Mesendoderm (in vitro differentiated cells): ENCODE measurements around the gene UBA7.
A peak's percentile ranks its signal among the peaks of the same experiment; 100 is the strongest.

Source experiments
- DNase-seq: peaks from one replicate; pipeline ENCODE4 v3.0.0; 2013
- H2AK5ac ChIP-seq: 2 replicates; pipeline ENCODE4 v1.6.1; 2013; ENCODE audit warnings: low read length, inconsistent platforms
- H2BK120ac ChIP-seq: 2 replicates; pipeline ENCODE4 v1.6.1; 2013; ENCODE audit warnings: low read depth, mild to moderate bottlenecking, low read length, moderate library complexity, mixed read lengths
- H2BK15ac ChIP-seq: replicated peaks from 2 replicates; pipeline ENCODE4 v1.6.1; 2013; ENCODE audit warnings: low read depth, mild to moderate bottlenecking, moderate library complexity
- H2BK5ac ChIP-seq: 2 replicates; pipeline ENCODE4 v1.6.1; 2013; ENCODE audit warnings: low read length, inconsistent platforms
- H3K18ac ChIP-seq: 2 replicates; pipeline ENCODE4 v1.6.1; 2013; ENCODE audit warnings: mild to moderate bottlenecking, low read length, mixed read lengths
- H3K23ac ChIP-seq: one replicate; pipeline ENCODE4 v1.6.1; 2013; ENCODE audit warnings: low read length
- H3K27ac ChIP-seq: 2 replicates; pipeline ENCODE4 v1.5.1; 2013; ENCODE audit warnings: low read depth, mild to moderate bottlenecking, inconsistent platforms, low read length, moderate library complexity
- H3K27me3 ChIP-seq: 2 replicates; pipeline ENCODE4 v1.6.1; 2013; ENCODE audit warnings: low read length, control low read depth, mild to moderate bottlenecking, inconsistent platforms; ENCODE audit not compliant: insufficient read depth, poor library complexity
- H3K36me3 ChIP-seq: 2 replicates; pipeline ENCODE4 v1.6.1; 2013; ENCODE audit warnings: low read length, inconsistent platforms; ENCODE audit not compliant: control insufficient read depth, insufficient read depth
- H3K4ac ChIP-seq: one replicate; pipeline ENCODE4 v1.6.1; 2013; ENCODE audit warnings: low read depth, mild to moderate bottlenecking, low read length, moderate library complexity
- H3K4me1 ChIP-seq: 2 replicates; pipeline ENCODE4 v1.6.1; 2013; ENCODE audit warnings: low read depth, low read length, inconsistent platforms; ENCODE audit not compliant: control insufficient read depth
- H3K4me2 ChIP-seq: 2 replicates; pipeline ENCODE4 v1.6.1; 2013; ENCODE audit warnings: low read length
- H3K4me3 ChIP-seq: 2 replicates; pipeline ENCODE4 v1.5.1; 2013; ENCODE audit warnings: mild to moderate bottlenecking, low read length
- H3K56ac ChIP-seq: one replicate; pipeline ENCODE4 v1.6.1; 2013; ENCODE audit warnings: low read length
- H3K79me1 ChIP-seq: 2 replicates; pipeline ENCODE4 v1.6.1; 2013; ENCODE audit warnings: low read length, inconsistent platforms
- H3K79me2 ChIP-seq: 2 replicates; pipeline ENCODE4 v1.6.1; 2013; ENCODE audit warnings: mild to moderate bottlenecking, low read length; ENCODE audit not compliant: control insufficient read depth, insufficient read depth
- H3K9ac ChIP-seq: 2 replicates; pipeline ENCODE4 v1.6.1; 2013; ENCODE audit warnings: low read length, inconsistent platforms
- H4K5ac ChIP-seq: one replicate; pipeline ENCODE4 v1.6.1; 2013; ENCODE audit warnings: low read length
- H4K8ac ChIP-seq: one replicate; pipeline ENCODE4 v1.6.1; 2013; ENCODE audit warnings: low read depth, mild to moderate bottlenecking, control low read depth, low read length, moderate library complexity
- WGBS: extraction: QIAGEN DNeasy Blood & Tissue Kit; methylation state at CpG from one replicate; pipeline ENCODE4 v1.1.7; 2013; ENCODE audit warnings: low lambda C conversion rate, missing lambda C conversion rate; ENCODE audit not compliant: insufficient coverage; ENCODE audit errors: extremely low coverage; 5-methylcytosine and 5-hydroxymethylcytosine counted together

Gene UBA7

GRCh38 chr3:49807431-49808114 lies 6.2 kb downstream of the UBA7 start:
- no peaks in the 10 kb centered on the region for H3K79me1 ChIP-seq
- H3K18ac ChIP-seq = no peak overlapping the region
- DNase-seq = no peak
- no peak overlapping the region for H3K27ac ChIP-seq
- H4K5ac ChIP-seq = no peak overlapping the region
- no peaks in the 10 kb centered on the region for H3K27me3 ChIP-seq
- H3K4me2 ChIP-seq = no peak overlapping the region
- no peak overlapping the region for H2BK5ac ChIP-seq
- no peak overlapping the region for H3K4me3 ChIP-seq
- no peak overlapping the region for H3K9ac ChIP-seq
- H3K4ac ChIP-seq = no peak overlapping the region
- H3K79me2 ChIP-seq = no peaks in the 10 kb centered on the region
- no CpG with 5 or more reads among the region's 13 CpGs for WGBS
- H3K36me3 ChIP-seq = no peaks in the 10 kb centered on the region
- H2BK15ac ChIP-seq = no peak overlapping the region
- H4K8ac ChIP-seq = no peak overlapping the region
- no peak overlapping the region for H2BK120ac ChIP-seq
- H2AK5ac ChIP-seq = no peak overlapping the region
- no peak overlapping the region for H3K23ac ChIP-seq
- H3K4me1 ChIP-seq = peaks cover 8% of the 10 kb centered on the region
- no peak overlapping the region for H3K56ac ChIP-seq

GRCh38 chr3:49806850-49807249 lies 6.9 kb downstream of the UBA7 start:
- Histone ChIP-seq H4K5ac (no peak overlapping the region), H3K4me2 (no peak overlapping the region), H3K79me1 (no peaks in the 10 kb centered on the region), H4K8ac (no peak overlapping the region), H3K4ac (no peak overlapping the region), H3K79me2 (no peaks in the 10 kb centered on the region), H3K4me3 (no peak overlapping the region), H3K27ac (no peak overlapping the region), H3K18ac (no peak overlapping the region), H3K23ac (no peak overlapping the region), H2BK15ac (no peak overlapping the region), H2AK5ac (peak overlapping the region; percentile 97), H3K36me3 (no peaks in the 10 kb centered on the region), H2BK120ac (no peak overlapping the region), H3K56ac (peak overlapping the region; percentile 67), H3K27me3 (no peaks in the 10 kb centered on the region), H3K4me1 (peaks cover 8% of the 10 kb centered on the region), H3K9ac (peak overlapping the region; percentile 13), H2BK5ac (peak overlapping the region; percentile 68)
- no peak for DNase-seq
- no CpG with 5 or more reads among the region's 2 CpGs for WGBS

GRCh38 chr3:49805897-49806701 lies 7.7 kb downstream of the UBA7 start:
- Histone ChIP-seq H3K79me2 (no peaks in the 10 kb centered on the region), H2BK15ac (no peak overlapping the region), H3K27me3 (no peaks in the 10 kb centered on the region), H2BK5ac (no peak overlapping the region), H3K36me3 (no peaks in the 10 kb centered on the region), H3K4me3 (no peak overlapping the region), H2AK5ac (peak overlapping the region; percentile 97), H3K79me1 (no peaks in the 10 kb centered on the region), H3K23ac (no peak overlapping the region), H2BK120ac (peak overlapping the region; percentile 19), H3K18ac (peak overlapping the region; percentile 11), H3K4me2 (no peak overlapping the region), H3K4me1 (peaks cover 8% of the 10 kb centered on the region), H3K4ac (no peak overlapping the region), H3K9ac (peak overlapping the region; percentile 13), H4K8ac (no peak overlapping the region), H3K56ac (peak overlapping the region; percentile 67), H4K5ac (no peak overlapping the region), H3K27ac (no peak overlapping the region)
- peak; percentile 64 for DNase-seq
- no CpG with 5 or more reads among the region's 11 CpGs for WGBS

GRCh38 chr3:49805367-49805782 lies 8.4 kb downstream of the UBA7 start:
- H3K4me3 ChIP-seq = no peak overlapping the region
- peak overlapping the region; percentile 19 for H2BK120ac ChIP-seq
- H4K8ac ChIP-seq = no peak overlapping the region
- H3K27me3 ChIP-seq = no peaks in the 10 kb centered on the region
- H3K18ac ChIP-seq = no peak overlapping the region
- H3K79me1 ChIP-seq = no peaks in the 10 kb centered on the region
- H2AK5ac ChIP-seq = no peak overlapping the region
- H3K4ac ChIP-seq = no peak overlapping the region
- H3K9ac ChIP-seq = no peak overlapping the region
- H3K4me2 ChIP-seq = no peak overlapping the region
- no peak overlapping the region for H3K23ac ChIP-seq
- H3K36me3 ChIP-seq = no peaks in the 10 kb centered on the region
- no peak overlapping the region for H3K27ac ChIP-seq
- H2BK5ac ChIP-seq = no peak overlapping the region
- no CpG with 5 or more reads among the region's 3 CpGs for WGBS
- no peak for DNase-seq
- no peak overlapping the region for H4K5ac ChIP-seq
- no peaks in the 10 kb centered on the region for H3K79me2 ChIP-seq
- H3K56ac ChIP-seq = peak overlapping the region; percentile 50
- H3K4me1 ChIP-seq = peaks cover 8% of the 10 kb centered on the region
- no peak overlapping the region for H2BK15ac ChIP-seq

GRCh38 chr3:49804141-49805041 lies 9.4 kb downstream of the UBA7 start:
- no peak overlapping the region for H3K4me3 ChIP-seq
- no peak overlapping the region for H3K4ac ChIP-seq
- no peak overlapping the region for H2BK15ac ChIP-seq
- no peak overlapping the region for H3K4me2 ChIP-seq
- no peak overlapping the region for H2AK5ac ChIP-seq
- DNase-seq = no peak
- no peak overlapping the region for H4K5ac ChIP-seq
- no peak overlapping the region for H3K27ac ChIP-seq
- H2BK5ac ChIP-seq = no peak overlapping the region
- no peak overlapping the region for H4K8ac ChIP-seq
- H3K4me1 ChIP-seq = peaks cover 8% of the 10 kb centered on the region
- no peaks in the 10 kb centered on the region for H3K79me1 ChIP-seq
- H3K79me2 ChIP-seq = no peaks in the 10 kb centered on the region
- peak overlapping the region; percentile 54 for H3K23ac ChIP-seq
- H3K56ac ChIP-seq = no peak overlapping the region
- H3K18ac ChIP-seq = no peak overlapping the region
- H2BK120ac ChIP-seq = no peak overlapping the region
- no peaks in the 10 kb centered on the region for H3K36me3 ChIP-seq
- H3K9ac ChIP-seq = peak overlapping the region; percentile 8
- no CpG with 5 or more reads among the region's 26 CpGs for WGBS
- no peaks in the 10 kb centered on the region for H3K27me3 ChIP-seq
